Smooth muscle cell (in vitro differentiated cells): ENCODE data around the gene ARHGAP22. TPM values are rescaled to one million over a fixed set of nuclear protein-coding genes. Genes with fewer than 3 reads are reported as not detected.

Source experiments
- DNase-seq: peaks from one replicate; lab custom pipeline; 2025; ENCODE audit not compliant: unreplicated experiment; lab: John Stamatoyannopoulos, UW
- H2AFZ ChIP-seq: fragments of 200-600 bp; sonication (generic); 2 replicates; pipeline ENCODE4 v1.6.0; 2016; ENCODE audit warnings: antibody characterized with exemption, low read depth, mild to moderate bottlenecking
- H3F3A ChIP-seq: fragments of 200-600 bp; sonication (generic); 2 replicates; pipeline ENCODE4 v1.6.0; 2017; ENCODE audit warnings: antibody characterized with exemption, low read depth
- H3K27ac ChIP-seq: fragments of 200-600 bp; sonication (generic); 2 replicates; pipeline ENCODE4 v1.5.1; 2016; ENCODE audit warnings: low read depth, mild to moderate bottlenecking
- H3K27me3 ChIP-seq: fragments of 200-600 bp; sonication (generic); 2 replicates; pipeline ENCODE4 v1.6.1; 2016; ENCODE audit warnings: low read depth, mild to moderate bottlenecking
- H3K36me3 ChIP-seq: fragments of 200-600 bp; sonication (generic); 2 replicates; pipeline ENCODE4 v1.5.1; 2016; ENCODE audit warnings: low read depth
- H3K4me1 ChIP-seq: fragments of 200-600 bp; sonication (generic); 2 replicates; pipeline ENCODE4 v1.5.1; 2016; ENCODE audit warnings: low read depth
- H3K4me2 ChIP-seq: fragments of 200-600 bp; sonication (generic); 2 replicates; pipeline ENCODE4 v1.6.0; 2016; ENCODE audit warnings: mild to moderate bottlenecking
- H3K4me3 ChIP-seq: fragments of 200-600 bp; sonication (generic); 2 replicates; pipeline ENCODE4 v1.5.1; 2016; ENCODE audit warnings: mild to moderate bottlenecking
- H3K79me2 ChIP-seq: fragments of 200-600 bp; sonication (generic); 2 replicates; pipeline ENCODE4 v1.6.0; 2016; ENCODE audit warnings: low read depth, mild to moderate bottlenecking
- H3K9ac ChIP-seq: fragments of 200-600 bp; sonication (generic); 2 replicates; pipeline ENCODE4 v1.6.0; 2016; ENCODE audit warnings: low read depth
- H3K9me3 ChIP-seq: fragments of 200-600 bp; sonication (generic); replicated peaks from 2 replicates; pipeline ENCODE4 v1.5.1; 2016; ENCODE audit warnings: low read depth
- H4K20me1 ChIP-seq: fragments of 200-600 bp; sonication (generic); 2 replicates; pipeline ENCODE4 v1.6.0; 2016; ENCODE audit warnings: low read depth
- WGBS: methylation state at CpG from one replicate; pipeline ENCODE4 v1.1.7; 2016; ENCODE audit warnings: low lambda C conversion rate; 5-methylcytosine and 5-hydroxymethylcytosine counted together
- polyA plus RNA-seq: library from polyadenylated mRNA; unstranded; fragments of >200 nt; fragmentation: Nextera tagmentation; extraction: Ambion mirVana; gene quantifications from 2 replicates; pipeline ENCODE4 v1.2.1, GENCODE V29; 2016
- total RNA-seq: library from RNA; depleted of rRNA; stranded (reverse); fragments of >200 nt; gene quantifications from 2 replicates; pipeline ENCODE4 v1.2.3, GENCODE V29; 2014
- TF ChIP-seq, protein P1 (sequence below): fragments of 200-600 bp; sonication (generic); IDR thresholded peaks from 2 replicates; pipeline ENCODE4 v1.5.1; 2017; ENCODE audit warnings: borderline replicate concordance, mild to moderate bottlenecking, antibody characterized with exemption; ENCODE audit not compliant: insufficient read depth, poor library complexity, severe bottlenecking

The ARHGAP22 gene
- total and polyA plus RNA-seq, 2 experiments from 2014 or later = 1.8 to 8.8 TPM

DNA sequence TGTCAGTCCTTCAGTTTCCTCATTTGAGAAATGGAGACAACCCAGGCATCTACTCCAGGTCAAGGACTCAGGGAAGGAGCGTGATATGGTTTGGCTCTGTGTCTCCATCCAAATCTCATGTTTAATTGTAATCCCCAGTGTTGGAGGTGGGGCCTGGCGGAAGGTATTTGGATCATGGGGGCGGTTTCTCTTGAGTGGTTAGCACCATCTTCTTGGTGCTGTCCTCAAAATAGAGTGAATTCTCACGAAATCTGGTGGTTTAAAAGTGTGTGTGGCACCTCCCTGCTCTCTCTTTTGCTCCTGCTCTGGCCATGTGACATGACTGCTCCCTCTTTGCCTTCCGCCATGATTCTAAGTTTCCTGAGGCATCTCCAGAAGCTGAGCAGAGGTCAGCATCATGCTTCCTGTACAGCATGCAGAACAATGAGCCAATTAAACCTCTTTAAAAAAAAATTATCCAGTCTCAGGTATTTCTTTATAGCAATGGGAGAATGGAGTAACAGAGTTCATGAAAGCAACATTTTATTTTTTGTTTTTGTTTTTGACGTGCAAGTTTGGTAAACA is 30.0 kb downstream of the ARHGAP22 start:
- DNase-seq = no peak
- WGBS = 87% methylated on average over 6 of the region's 6 CpGs
- Histone ChIP-seq H3K4me3 (no peak overlapping the region), H3F3A (no peaks in the 10 kb centered on the region), H3K9me3 (no peaks in the 10 kb centered on the region), H3K36me3 (no peaks in the 10 kb centered on the region), H3K9ac (no peak overlapping the region), H3K4me1 (peaks cover 14% of the 10 kb centered on the region), H2AFZ (no peak overlapping the region), H3K79me2 (no peaks in the 10 kb centered on the region), H3K27ac (no peak overlapping the region), H3K4me2 (no peak overlapping the region), H3K27me3 (peaks cover 3% of the 10 kb centered on the region), H4K20me1 (no peaks in the 10 kb centered on the region)
- TF ChIP-seq, protein P1, sequence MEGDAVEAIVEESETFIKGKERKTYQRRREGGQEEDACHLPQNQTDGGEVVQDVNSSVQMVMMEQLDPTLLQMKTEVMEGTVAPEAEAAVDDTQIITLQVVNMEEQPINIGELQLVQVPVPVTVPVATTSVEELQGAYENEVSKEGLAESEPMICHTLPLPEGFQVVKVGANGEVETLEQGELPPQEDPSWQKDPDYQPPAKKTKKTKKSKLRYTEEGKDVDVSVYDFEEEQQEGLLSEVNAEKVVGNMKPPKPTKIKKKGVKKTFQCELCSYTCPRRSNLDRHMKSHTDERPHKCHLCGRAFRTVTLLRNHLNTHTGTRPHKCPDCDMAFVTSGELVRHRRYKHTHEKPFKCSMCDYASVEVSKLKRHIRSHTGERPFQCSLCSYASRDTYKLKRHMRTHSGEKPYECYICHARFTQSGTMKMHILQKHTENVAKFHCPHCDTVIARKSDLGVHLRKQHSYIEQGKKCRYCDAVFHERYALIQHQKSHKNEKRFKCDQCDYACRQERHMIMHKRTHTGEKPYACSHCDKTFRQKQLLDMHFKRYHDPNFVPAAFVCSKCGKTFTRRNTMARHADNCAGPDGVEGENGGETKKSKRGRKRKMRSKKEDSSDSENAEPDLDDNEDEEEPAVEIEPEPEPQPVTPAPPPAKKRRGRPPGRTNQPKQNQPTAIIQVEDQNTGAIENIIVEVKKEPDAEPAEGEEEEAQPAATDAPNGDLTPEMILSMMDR = no peak

DNA sequence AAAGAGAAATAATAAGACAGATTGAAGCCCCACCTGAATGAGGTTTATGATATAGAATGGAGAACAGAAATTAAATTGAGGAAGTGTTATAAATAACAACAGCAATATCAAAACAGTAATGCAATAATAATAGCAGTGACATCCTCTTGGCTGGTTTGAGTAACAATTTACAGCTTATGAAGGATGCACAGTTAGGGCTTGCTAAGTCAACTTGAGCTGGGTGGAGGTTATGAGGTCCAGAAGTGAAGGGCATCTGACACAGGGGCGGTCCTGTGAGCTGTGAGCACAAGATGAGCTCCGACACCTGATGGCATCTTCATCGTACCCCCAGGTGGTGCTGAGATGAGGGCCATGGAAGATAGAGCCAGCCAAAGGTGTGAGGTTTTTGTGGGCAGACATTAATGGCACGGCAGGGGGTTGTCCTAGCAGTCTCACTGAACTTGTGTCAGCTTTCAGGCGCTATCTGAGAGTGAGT is 30.5 kb downstream of the ARHGAP22 start:
- no peak overlapping the region for H3K4me3 ChIP-seq
- no peak overlapping the region for H3K4me2 ChIP-seq
- H3K27ac ChIP-seq = no peak overlapping the region
- 93% methylated on average over 5 of the region's 5 CpGs for WGBS
- no peaks in the 10 kb centered on the region for H3K79me2 ChIP-seq
- H3K27me3 ChIP-seq = peaks cover 3% of the 10 kb centered on the region
- TF ChIP-seq, protein P1 = no peak
- H3K4me1 ChIP-seq = peaks cover 13% of the 10 kb centered on the region
- H4K20me1 ChIP-seq = no peaks in the 10 kb centered on the region
- no peak overlapping the region for H3K9ac ChIP-seq
- H3K36me3 ChIP-seq = no peaks in the 10 kb centered on the region
- H3K9me3 ChIP-seq = no peaks in the 10 kb centered on the region
- H3F3A ChIP-seq = no peaks in the 10 kb centered on the region
- no peak for DNase-seq
- no peak overlapping the region for H2AFZ ChIP-seq

GRCh38 chr10:48573045-48573444 is 31.8 kb downstream of the ARHGAP22 start:
- Histone ChIP-seq H3K27me3 (peaks cover 3% of the 10 kb centered on the region), H3K27ac (no peak overlapping the region), H3K9me3 (no peaks in the 10 kb centered on the region), H2AFZ (no peak overlapping the region), H3K9ac (no peak overlapping the region), H3K4me1 (no peaks in the 10 kb centered on the region), H3F3A (no peaks in the 10 kb centered on the region), H3K79me2 (no peaks in the 10 kb centered on the region), H3K4me3 (no peak overlapping the region), H3K36me3 (no peaks in the 10 kb centered on the region), H3K4me2 (no peak overlapping the region), H4K20me1 (no peaks in the 10 kb centered on the region)
- TF ChIP-seq, protein P1 = no peak
- 97% methylated on average over 5 of the region's 5 CpGs for WGBS
- no peak for DNase-seq

GRCh38 chr10:48572414-48572813 is 32.5 kb downstream of the ARHGAP22 start:
- Histone ChIP-seq H3K36me3 (no peaks in the 10 kb centered on the region), H3K27ac (no peak overlapping the region), H3K4me3 (no peak overlapping the region), H2AFZ (no peak overlapping the region), H3K9ac (no peak overlapping the region), H3K79me2 (no peaks in the 10 kb centered on the region), H3K27me3 (peaks cover 3% of the 10 kb centered on the region), H4K20me1 (no peaks in the 10 kb centered on the region), H3K9me3 (no peaks in the 10 kb centered on the region), H3K4me2 (no peak overlapping the region), H3K4me1 (no peaks in the 10 kb centered on the region), H3F3A (no peaks in the 10 kb centered on the region)
- DNase-seq = no peak
- 89% methylated on average over 2 of the region's 2 CpGs for WGBS
- TF ChIP-seq, protein P1 = no peak
